H9 (cell line): Measurements from ENCODE around the gene ALLC. TPM values are rescaled to one million over a fixed set of nuclear protein-coding genes. Genes with fewer than 3 reads are reported as not detected.

Experiments used
- DNase-seq: peaks from one replicate; pipeline ENCODE4 v3.0.0-alpha.2; 2017
- H2AFZ ChIP-seq: one replicate; pipeline ENCODE4 v1.6.1; 2013; ENCODE audit warnings: mild to moderate bottlenecking, low read length, control low read depth, moderate library complexity
- H2AK5ac ChIP-seq: 2 replicates; pipeline ENCODE4 v1.6.1; 2013; ENCODE audit warnings: low read length, control low read depth, mixed read lengths; ENCODE audit not compliant: insufficient read length
- H2BK120ac ChIP-seq: one replicate; pipeline ENCODE4 v1.6.1; 2013; ENCODE audit warnings: low read depth, mild to moderate bottlenecking, low read length, control low read depth, inconsistent platforms; ENCODE audit not compliant: poor library complexity, severe bottlenecking
- H2BK12ac ChIP-seq: 2 replicates; pipeline ENCODE4 v1.6.1; 2013; ENCODE audit warnings: low read length, control low read depth, mixed read lengths, low read depth; ENCODE audit not compliant: insufficient read length
- H2BK15ac ChIP-seq: 2 replicates; pipeline ENCODE4 v1.6.1; 2013; ENCODE audit warnings: low read depth, low read length, control low read depth
- H2BK20ac ChIP-seq: one replicate; pipeline ENCODE4 v1.6.1; 2013; ENCODE audit warnings: low read depth, mild to moderate bottlenecking, low read length, control low read depth, inconsistent platforms; ENCODE audit not compliant: poor library complexity, severe bottlenecking
- H2BK5ac ChIP-seq: 2 replicates; pipeline ENCODE4 v1.6.1; 2013; ENCODE audit warnings: low read length, control low read depth, mixed read lengths; ENCODE audit not compliant: insufficient read length
- H3K14ac ChIP-seq: 2 replicates; pipeline ENCODE4 v1.6.1; 2013; ENCODE audit warnings: low read length, control low read depth; ENCODE audit not compliant: insufficient read depth
- H3K18ac ChIP-seq: 2 replicates; pipeline ENCODE4 v1.6.1; 2013; ENCODE audit warnings: low read depth, mild to moderate bottlenecking, mixed read lengths, low read length, control low read depth; ENCODE audit not compliant: insufficient read length
- H3K23ac ChIP-seq: 2 replicates; pipeline ENCODE4 v1.6.1; 2013; ENCODE audit warnings: low read length, control low read depth, mixed read lengths, low read depth; ENCODE audit not compliant: insufficient read length
- H3K23me2 ChIP-seq: 2 replicates; pipeline ENCODE4 v1.6.1; 2013; ENCODE audit warnings: low read depth, mild to moderate bottlenecking, mixed read lengths, low read length, control low read depth; ENCODE audit not compliant: insufficient read length, poor library complexity, severe bottlenecking
- H3K27ac ChIP-seq: 2 replicates; pipeline ENCODE4 v1.5.1; 2013; ENCODE audit warnings: low read length, control low read depth, mixed read lengths, low read depth; ENCODE audit not compliant: insufficient read length
- H3K27me3 ChIP-seq: 2 replicates; pipeline ENCODE4 v1.6.1; 2013; ENCODE audit warnings: low read length, control low read depth, inconsistent platforms; ENCODE audit not compliant: insufficient read depth
- H3K4ac ChIP-seq: 2 replicates; pipeline ENCODE4 v1.6.1; 2013; ENCODE audit warnings: low read depth, mild to moderate bottlenecking, control low read depth, inconsistent platforms, low read length, moderate library complexity
- H3K4me1 ChIP-seq: 2 replicates; pipeline ENCODE4 v1.6.1; 2013; ENCODE audit warnings: low read length, control low read depth, inconsistent platforms; ENCODE audit not compliant: insufficient read depth
- H3K4me2 ChIP-seq: 2 replicates; pipeline ENCODE4 v1.6.1; 2013; ENCODE audit warnings: low read length, control low read depth, mixed read lengths; ENCODE audit not compliant: insufficient read length, insufficient read depth
- H3K56ac ChIP-seq: 2 replicates; pipeline ENCODE4 v1.6.1; 2013; ENCODE audit warnings: low read depth, mild to moderate bottlenecking, mixed read lengths, low read length, control low read depth; ENCODE audit not compliant: insufficient read length
- H3K79me1 ChIP-seq: 2 replicates; pipeline ENCODE4 v1.6.1; 2013; ENCODE audit warnings: low read depth, mild to moderate bottlenecking, moderate library complexity, low read length, control low read depth, inconsistent platforms; ENCODE audit not compliant: insufficient read depth, poor library complexity, severe bottlenecking
- H3K79me2 ChIP-seq: 2 replicates; pipeline ENCODE4 v1.6.1; 2013; ENCODE audit warnings: low read length, control low read depth, inconsistent platforms; ENCODE audit not compliant: insufficient read depth
- H3K9ac ChIP-seq: 2 replicates; pipeline ENCODE4 v1.6.1; 2013; ENCODE audit warnings: low read length, control low read depth, mixed read lengths; ENCODE audit not compliant: insufficient read length; ENCODE audit errors: extremely low read depth
- H3K9me3 ChIP-seq: one replicate; pipeline ENCODE4 v1.6.1; 2013; ENCODE audit warnings: low read depth, low read length, inconsistent platforms; ENCODE audit not compliant: control insufficient read depth
- H3T11ph ChIP-seq: one replicate; pipeline ENCODE4 v1.6.1; 2013; ENCODE audit warnings: mild to moderate bottlenecking, low read length, control low read depth, inconsistent platforms
- H4K20me1 ChIP-seq: one replicate; pipeline ENCODE4 v1.6.1; 2013; ENCODE audit not compliant: control insufficient read depth, insufficient read length, insufficient read depth
- H4K5ac ChIP-seq: 2 replicates; pipeline ENCODE4 v1.6.1; 2013; ENCODE audit warnings: low read depth, mild to moderate bottlenecking, mixed read lengths, low read length, control low read depth; ENCODE audit not compliant: insufficient read length
- H4K8ac ChIP-seq: replicated peaks from 2 replicates; pipeline ENCODE4 v1.6.1; 2013; ENCODE audit warnings: low read length, control low read depth, mixed read lengths, low read depth; ENCODE audit not compliant: insufficient read length
- H4K91ac ChIP-seq: 2 replicates; pipeline ENCODE4 v1.6.1; 2013; ENCODE audit warnings: low read depth, mild to moderate bottlenecking, moderate library complexity, mixed read lengths, low read length, control low read depth; ENCODE audit not compliant: insufficient read length
- H3K27ac Mint-ChIP-seq, 3 experiments: 2 replicates in 2 of 3; 3 replicates in 1 of 3; pipeline ENCODE4 v1.8.0; 2020 to 2021; ENCODE audit warnings: mixed read lengths in 3 of 3, mild to moderate bottlenecking in 1 of 3, moderate library complexity in 1 of 3
- H3K27me3 Mint-ChIP-seq: 2 replicates; pipeline ENCODE4 v1.8.0; 2021; ENCODE audit warnings: low read depth, mild to moderate bottlenecking, moderate library complexity, mixed read lengths
- H3K36me3 Mint-ChIP-seq, 3 experiments: 2 replicates in 2 of 3; 3 replicates in 1 of 3; pipeline ENCODE4 v1.8.0; 2020 to 2021; ENCODE audit warnings: low read depth in 3 of 3, mixed read lengths in 3 of 3; ENCODE audit not compliant: insufficient read depth in 1 of 3
- H3K4me1 Mint-ChIP-seq, 2 experiments: 2 replicates each; pipeline ENCODE4 v1.8.0; 2020; ENCODE audit warnings: mixed read lengths in 2 of 2
- H3K4me3 Mint-ChIP-seq, 2 experiments: 2 replicates in 1 of 2; 3 replicates in 1 of 2; pipeline ENCODE4 v1.8.0; 2020 to 2021; ENCODE audit warnings: mild to moderate bottlenecking in 2 of 2, mixed read lengths in 2 of 2, moderate library complexity in 1 of 2
- H3K9me3 Mint-ChIP-seq, 2 experiments: 2 replicates in 1 of 2; 3 replicates in 1 of 2; pipeline ENCODE4 v1.8.0; 2020; ENCODE audit warnings: mild to moderate bottlenecking in 2 of 2, mixed read lengths in 2 of 2, moderate library complexity in 1 of 2
- WGBS: extraction: QIAGEN DNeasy Blood & Tissue Kit; methylation state at CpG from one replicate; pipeline ENCODE4 v1.1.7; 2013; ENCODE audit warnings: missing lambda C conversion rate, low lambda C conversion rate, mixed read lengths; ENCODE audit not compliant: insufficient read length; ENCODE audit errors: extremely low coverage; 5-methylcytosine and 5-hydroxymethylcytosine counted together
- total RNA-seq: library from RNA; stranded (reverse); gene quantifications from 2 replicates; pipeline ENCODE4 v1.2.1, GENCODE V29; 2021
- TF ChIP-seq, protein P1 (sequence below): fragments of 200-600 bp; sonication (generic); conservative IDR thresholded peaks from 3 replicates; pipeline ENCODE4 v1.8.0; 2021; ENCODE audit warnings: antibody characterized with exemption, mild to moderate bottlenecking

ALLC gene
- total RNA-seq, 1 experiment from 2014 or later: not detected

DNA sequence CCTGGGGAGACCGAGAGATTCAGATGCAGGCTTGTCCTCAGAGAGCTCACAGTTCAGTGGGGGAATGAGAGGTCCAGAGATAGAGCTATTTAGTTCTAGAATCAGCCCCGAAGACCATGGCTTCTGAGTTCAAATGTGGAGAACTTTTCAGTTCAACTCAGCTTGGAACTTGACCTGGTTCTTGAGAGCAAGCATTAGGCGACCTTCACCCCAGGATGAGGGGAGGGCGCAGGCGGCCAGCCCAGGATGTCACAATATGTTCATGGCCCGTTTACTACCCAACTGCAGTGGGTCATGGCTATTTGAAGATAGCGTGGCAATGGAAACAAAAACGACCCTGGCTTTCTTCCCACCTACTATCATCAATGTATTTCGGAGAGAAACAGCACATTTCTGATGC lies 79.1 kb downstream of the ALLC start:
- H2BK120ac ChIP-seq: no peak overlapping the region
- no peak overlapping the region for H3K4ac ChIP-seq
- H3K56ac ChIP-seq: no peak overlapping the region
- no peak overlapping the region for H3K27ac ChIP-seq
- H3K9me3 ChIP-seq: no peaks in the 10 kb centered on the region
- no peak overlapping the region for H4K5ac ChIP-seq
- H2BK15ac ChIP-seq: no peak overlapping the region
- no peak overlapping the region for H4K8ac ChIP-seq
- H2AK5ac ChIP-seq: no peak overlapping the region
- no peaks in the 10 kb centered on the region for H3K27me3 ChIP-seq
- no peak overlapping the region for H3K14ac ChIP-seq
- H4K20me1 ChIP-seq: no peaks in the 10 kb centered on the region
- H3K4me3 Mint-ChIP-seq: no peak overlapping the region
- H3T11ph ChIP-seq: no peak overlapping the region
- WGBS: no CpG with 5 or more reads among the region's 9 CpGs
- no peaks in the 10 kb centered on the region for H3K4me1 ChIP-seq
- H3K18ac ChIP-seq: no peak overlapping the region
- H2BK20ac ChIP-seq: no peak overlapping the region
- no peak overlapping the region for H2AFZ ChIP-seq
- no peaks in the 10 kb centered on the region; a peak in 1 of 4 replicates for H3K4me1 Mint-ChIP-seq
- no peak overlapping the region for H4K91ac ChIP-seq
- H3K23me2 ChIP-seq: no peaks in the 10 kb centered on the region
- no peaks in the 10 kb centered on the region; a peak in 1 of 7 replicates for H3K36me3 Mint-ChIP-seq
- no peak overlapping the region for H3K23ac ChIP-seq
- H3K9me3 Mint-ChIP-seq: no peaks in the 10 kb centered on the region
- no peak overlapping the region for H3K9ac ChIP-seq
- no peak overlapping the region for H3K27ac Mint-ChIP-seq
- H3K79me1 ChIP-seq: no peaks in the 10 kb centered on the region
- DNase-seq: no peak
- H2BK12ac ChIP-seq: no peak overlapping the region
- no peak overlapping the region for H3K4me2 ChIP-seq
- TF ChIP-seq, protein P1, sequence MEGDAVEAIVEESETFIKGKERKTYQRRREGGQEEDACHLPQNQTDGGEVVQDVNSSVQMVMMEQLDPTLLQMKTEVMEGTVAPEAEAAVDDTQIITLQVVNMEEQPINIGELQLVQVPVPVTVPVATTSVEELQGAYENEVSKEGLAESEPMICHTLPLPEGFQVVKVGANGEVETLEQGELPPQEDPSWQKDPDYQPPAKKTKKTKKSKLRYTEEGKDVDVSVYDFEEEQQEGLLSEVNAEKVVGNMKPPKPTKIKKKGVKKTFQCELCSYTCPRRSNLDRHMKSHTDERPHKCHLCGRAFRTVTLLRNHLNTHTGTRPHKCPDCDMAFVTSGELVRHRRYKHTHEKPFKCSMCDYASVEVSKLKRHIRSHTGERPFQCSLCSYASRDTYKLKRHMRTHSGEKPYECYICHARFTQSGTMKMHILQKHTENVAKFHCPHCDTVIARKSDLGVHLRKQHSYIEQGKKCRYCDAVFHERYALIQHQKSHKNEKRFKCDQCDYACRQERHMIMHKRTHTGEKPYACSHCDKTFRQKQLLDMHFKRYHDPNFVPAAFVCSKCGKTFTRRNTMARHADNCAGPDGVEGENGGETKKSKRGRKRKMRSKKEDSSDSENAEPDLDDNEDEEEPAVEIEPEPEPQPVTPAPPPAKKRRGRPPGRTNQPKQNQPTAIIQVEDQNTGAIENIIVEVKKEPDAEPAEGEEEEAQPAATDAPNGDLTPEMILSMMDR: no peak
- H3K27me3 Mint-ChIP-seq: peaks cover 9% of the 10 kb centered on the region
- no peaks in the 10 kb centered on the region for H3K79me2 ChIP-seq
- H2BK5ac ChIP-seq: no peak overlapping the region
